ENCODE measurements around the gene KAZN. TPM values are rescaled to one million over a fixed set of nuclear protein-coding genes. Genes with fewer than 3 reads are reported as not detected.

KAZN gene
- total and polyA plus RNA-seq, 2 experiments from 2014 or later: 7.9 to 15.6 TPM

DNA sequence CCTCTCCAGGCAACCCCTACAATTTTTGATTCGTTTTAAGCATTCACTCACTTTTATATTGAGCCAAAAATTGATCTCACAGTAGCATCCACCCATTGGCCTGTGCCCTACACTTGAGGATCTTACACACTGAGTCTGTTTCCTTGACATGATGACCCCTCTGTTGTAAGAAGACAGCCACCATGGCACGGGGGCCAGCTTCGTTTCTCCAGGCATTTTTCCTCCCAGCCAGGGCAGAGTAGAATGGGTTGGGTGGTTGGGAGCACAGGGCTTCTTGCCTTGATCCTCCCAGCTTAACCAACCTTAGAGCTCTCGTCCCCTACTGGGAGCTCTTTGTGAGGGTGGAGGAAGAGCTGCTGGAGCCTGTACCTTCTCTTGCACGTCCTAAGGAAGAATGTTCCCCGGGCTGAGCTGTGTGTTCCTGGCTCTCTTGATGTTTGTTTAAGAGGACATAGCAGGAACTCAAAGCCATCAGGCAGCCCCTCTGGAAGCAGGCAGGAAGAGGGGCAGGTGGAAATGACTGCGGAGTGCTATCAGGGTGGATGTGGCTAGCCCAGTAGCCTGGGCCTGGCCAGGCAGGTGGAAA, 341.9 kb downstream of the KAZN start:
- Histone ChIP-seq H3K4me1 (ENCODE audit: insufficient read depth) (peaks cover 54% of the 10 kb centered on the region), H3K27ac (peak overlapping the region; percentile 23)

DNA sequence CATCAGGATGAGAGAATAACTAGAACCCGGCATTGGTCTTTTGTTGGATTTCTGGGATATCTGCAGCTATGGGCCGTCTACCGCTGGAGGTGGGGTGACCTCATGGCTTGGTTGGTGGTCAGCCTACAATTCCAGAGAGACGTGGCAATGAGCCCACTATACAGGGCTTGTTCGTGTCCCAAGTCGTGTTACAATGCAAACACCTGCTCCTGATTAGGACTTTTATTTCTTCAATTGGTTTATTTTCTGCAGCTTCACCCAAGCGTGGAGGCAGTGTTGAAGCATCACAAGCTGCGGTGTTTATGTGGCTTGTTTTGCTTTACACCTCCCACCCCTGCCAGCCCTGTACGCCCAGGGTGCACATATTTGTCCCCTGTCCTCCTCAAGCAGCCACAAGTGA, 343.4 kb downstream of the KAZN start:
- 73% methylated on average over 9 of the region's 9 CpGs for WGBS (ENCODE audit: low lambda C conversion rate, missing lambda C conversion rate)
- no peaks in the 10 kb centered on the region for H3K9me3 ChIP-seq (ENCODE audit: low read depth)
- no peak overlapping the region for H2AFZ ChIP-seq
- peaks cover 60% of the 10 kb centered on the region for H3K4me1 ChIP-seq (ENCODE audit: insufficient read depth)
- H4K20me1 ChIP-seq (ENCODE audit: insufficient read depth, poor library complexity, severe bottlenecking): peaks cover 4% of the 10 kb centered on the region
- peaks cover 25% of the 10 kb centered on the region for H3K79me2 ChIP-seq
- no peak overlapping the region for H3K4me2 ChIP-seq
- no peak overlapping the region for H3K4me3 ChIP-seq
- H3K36me3 ChIP-seq (replicated peaks; ENCODE audit: insufficient read depth, low read depth): no peaks in the 10 kb centered on the region
- no peaks in the 10 kb centered on the region for H3K9me2 ChIP-seq (replicated peaks; ENCODE audit: insufficient read depth)
- H3K27ac ChIP-seq: no peak overlapping the region
- TF ChIP-seq EZH2 (IDR thresholded peaks at IDR 0.05; ENCODE audit: borderline replicate concordance): no peak
- TF ChIP-seq EZH2phosphoT487 (IDR thresholded peaks at IDR 0.05; ENCODE audit: low read depth, severe bottlenecking, unreplicated experiment): no peak
- TF ChIP-seq, protein P1, sequence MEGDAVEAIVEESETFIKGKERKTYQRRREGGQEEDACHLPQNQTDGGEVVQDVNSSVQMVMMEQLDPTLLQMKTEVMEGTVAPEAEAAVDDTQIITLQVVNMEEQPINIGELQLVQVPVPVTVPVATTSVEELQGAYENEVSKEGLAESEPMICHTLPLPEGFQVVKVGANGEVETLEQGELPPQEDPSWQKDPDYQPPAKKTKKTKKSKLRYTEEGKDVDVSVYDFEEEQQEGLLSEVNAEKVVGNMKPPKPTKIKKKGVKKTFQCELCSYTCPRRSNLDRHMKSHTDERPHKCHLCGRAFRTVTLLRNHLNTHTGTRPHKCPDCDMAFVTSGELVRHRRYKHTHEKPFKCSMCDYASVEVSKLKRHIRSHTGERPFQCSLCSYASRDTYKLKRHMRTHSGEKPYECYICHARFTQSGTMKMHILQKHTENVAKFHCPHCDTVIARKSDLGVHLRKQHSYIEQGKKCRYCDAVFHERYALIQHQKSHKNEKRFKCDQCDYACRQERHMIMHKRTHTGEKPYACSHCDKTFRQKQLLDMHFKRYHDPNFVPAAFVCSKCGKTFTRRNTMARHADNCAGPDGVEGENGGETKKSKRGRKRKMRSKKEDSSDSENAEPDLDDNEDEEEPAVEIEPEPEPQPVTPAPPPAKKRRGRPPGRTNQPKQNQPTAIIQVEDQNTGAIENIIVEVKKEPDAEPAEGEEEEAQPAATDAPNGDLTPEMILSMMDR (IDR thresholded peaks at IDR 0.05; ENCODE audit: poor library complexity): no peak
- DNase-seq (ENCODE audit: low spot score): no peak
- H3K27me3 ChIP-seq: no peaks in the 10 kb centered on the region

More for the DNA sequence above, 341.9 kb downstream of the KAZN start:
- DNase-seq (ENCODE audit: low spot score): no peak
- no peaks in the 10 kb centered on the region for H3K27me3 ChIP-seq
- H3K4me3 ChIP-seq: no peak overlapping the region
- H3K36me3 ChIP-seq (replicated peaks; ENCODE audit: insufficient read depth, low read depth): no peaks in the 10 kb centered on the region
- peaks cover 4% of the 10 kb centered on the region for H4K20me1 ChIP-seq (ENCODE audit: insufficient read depth, poor library complexity, severe bottlenecking)
- TF ChIP-seq EZH2phosphoT487 (IDR thresholded peaks at IDR 0.05; ENCODE audit: low read depth, severe bottlenecking, unreplicated experiment): no peak
- no peak for TF ChIP-seq EZH2 (IDR thresholded peaks at IDR 0.05; ENCODE audit: borderline replicate concordance)
- TF ChIP-seq, protein P1 (IDR thresholded peaks at IDR 0.05; ENCODE audit: poor library complexity): no peak
- no peak overlapping the region for H3K4me2 ChIP-seq
- H3K9me2 ChIP-seq (replicated peaks; ENCODE audit: insufficient read depth): no peaks in the 10 kb centered on the region
- H2AFZ ChIP-seq: no peak overlapping the region
- WGBS (ENCODE audit: low lambda C conversion rate, missing lambda C conversion rate): 63% methylated on average over 7 of the region's 7 CpGs
- H3K79me2 ChIP-seq: peaks cover 25% of the 10 kb centered on the region
- H3K9me3 ChIP-seq (ENCODE audit: low read depth): no peaks in the 10 kb centered on the region

DNA sequence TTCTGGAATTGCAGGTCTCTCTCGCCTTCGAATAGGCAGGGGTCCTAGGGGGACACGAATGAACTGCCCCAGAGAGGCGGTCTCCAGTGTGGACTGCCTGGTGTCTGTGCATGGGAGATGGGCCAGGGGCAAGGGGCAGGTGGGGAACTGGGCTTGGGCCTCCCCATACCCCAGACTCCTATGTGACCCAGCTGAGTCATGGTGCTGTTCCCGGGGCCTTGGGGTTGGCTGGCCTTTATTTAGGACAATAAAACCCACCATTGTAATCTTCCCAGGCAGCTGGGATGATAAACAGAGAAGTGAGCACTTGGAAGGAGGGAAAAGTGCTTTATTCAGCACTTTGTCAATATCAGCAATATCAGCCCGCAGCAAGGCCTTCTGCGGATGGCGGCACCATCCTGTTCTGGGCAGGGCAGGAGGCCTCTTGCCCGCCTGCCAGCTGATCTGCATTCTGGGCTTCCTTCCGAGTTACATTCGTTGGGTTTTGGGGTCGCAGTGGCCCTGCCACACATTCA, 346.0 kb downstream of the KAZN start:
- peaks cover 4% of the 10 kb centered on the region for H4K20me1 ChIP-seq (ENCODE audit: insufficient read depth, poor library complexity, severe bottlenecking)
- TF ChIP-seq EZH2 (IDR thresholded peaks at IDR 0.05; ENCODE audit: borderline replicate concordance): no peak
- no peak for TF ChIP-seq EZH2phosphoT487 (IDR thresholded peaks at IDR 0.05; ENCODE audit: low read depth, severe bottlenecking, unreplicated experiment)
- TF ChIP-seq, protein P1 (IDR thresholded peaks at IDR 0.05; ENCODE audit: poor library complexity): no peak
- H3K36me3 ChIP-seq (replicated peaks; ENCODE audit: insufficient read depth, low read depth): no peaks in the 10 kb centered on the region
- 58% methylated on average over 12 of the region's 12 CpGs for WGBS (ENCODE audit: low lambda C conversion rate, missing lambda C conversion rate)
- H2AFZ ChIP-seq: no peak overlapping the region
- no peaks in the 10 kb centered on the region for H3K9me3 ChIP-seq (ENCODE audit: low read depth)
- no peaks in the 10 kb centered on the region for H3K27me3 ChIP-seq
- DNase-seq (ENCODE audit: low spot score): no peak
- H3K4me1 ChIP-seq (ENCODE audit: insufficient read depth): peaks cover 51% of the 10 kb centered on the region
- H3K4me2 ChIP-seq: peak overlapping the region; percentile 68
- H3K4me3 ChIP-seq: no peak overlapping the region
- peak overlapping the region; percentile 92 for H3K27ac ChIP-seq
- H3K9me2 ChIP-seq (replicated peaks; ENCODE audit: insufficient read depth): no peaks in the 10 kb centered on the region
- H3K79me2 ChIP-seq: peaks cover 23% of the 10 kb centered on the region
